Measurements from ENCODE around the gene TPM1. TPM values are rescaled to one million over a fixed set of nuclear protein-coding genes. Genes with fewer than 3 reads are reported as not detected.

The TPM1 gene
- total RNA-seq, 1 experiment from 2014 or later: 748 TPM

GRCh38 chr15:63008333-63009049, 34.1 kb upstream of the TPM1 start:
- no peak overlapping the region for H2BK15ac ChIP-seq (ENCODE audit: low read depth, low read length)
- no peak overlapping the region for H3K18ac ChIP-seq (ENCODE audit: insufficient read length, low read depth, low read length)
- H4K8ac ChIP-seq (replicated peaks; ENCODE audit: insufficient read length, low read depth, low read length): no peak overlapping the region
- WGBS (ENCODE audit: extremely low coverage, insufficient read length, low lambda C conversion rate): no CpG with 5 or more reads among the region's 6 CpGs
- H3K23ac ChIP-seq (ENCODE audit: insufficient read length, low read depth, low read length): no peak overlapping the region
- peaks cover 9 to 16% of the 10 kb centered on the region in 2 experiments for H3K9me3 Mint-ChIP-seq
- no peak overlapping the region for H4K91ac ChIP-seq (ENCODE audit: insufficient read length, low read depth, low read length)
- no peak overlapping the region for H2BK5ac ChIP-seq (ENCODE audit: insufficient read length, low read length)
- no peak overlapping the region for H3K56ac ChIP-seq (ENCODE audit: insufficient read length, low read depth, low read length)
- no peak overlapping the region for H3K14ac ChIP-seq (ENCODE audit: insufficient read depth, low read length)
- H3K9me3 ChIP-seq (ENCODE audit: control insufficient read depth, low read depth, low read length): no peaks in the 10 kb centered on the region
- peaks cover 2% of the 10 kb centered on the region for H3K27me3 Mint-ChIP-seq (ENCODE audit: low read depth)
- no peaks in the 10 kb centered on the region for H4K20me1 ChIP-seq (ENCODE audit: control insufficient read depth, insufficient read depth, insufficient read length)
- no peak overlapping the region for H2BK120ac ChIP-seq (ENCODE audit: low read depth, low read length, poor library complexity, severe bottlenecking)
- H3K4me1 Mint-ChIP-seq: peaks cover 24 to 28% of the 10 kb centered on the region in 2 experiments
- H3K4me2 ChIP-seq (ENCODE audit: insufficient read depth, insufficient read length, low read length): no peak overlapping the region
- H3K79me2 ChIP-seq (ENCODE audit: insufficient read depth, low read length): no peaks in the 10 kb centered on the region
- H3K27ac Mint-ChIP-seq: no peak overlapping the region
- no peak overlapping the region for H3T11ph ChIP-seq (ENCODE audit: low read length)
- no peaks in the 10 kb centered on the region for H3K23me2 ChIP-seq (ENCODE audit: insufficient read length, low read depth, low read length, poor library complexity, severe bottlenecking)
- peaks cover 0 to 17% (median 2%) of the 10 kb centered on the region in 3 experiments; a peak in 3 of 7 replicates for H3K36me3 Mint-ChIP-seq (ENCODE audit: insufficient read depth in 1 of 3, low read depth in 3 of 3)
- H2BK12ac ChIP-seq (ENCODE audit: insufficient read length, low read depth, low read length): no peak overlapping the region
- H2BK20ac ChIP-seq (ENCODE audit: low read depth, low read length, poor library complexity, severe bottlenecking): peak overlapping the region; percentile 34
- H4K5ac ChIP-seq (ENCODE audit: insufficient read length, low read depth, low read length): no peak overlapping the region
- peaks cover 3% of the 10 kb centered on the region; the same call in 1 of the 2 replicates for H3K4me1 ChIP-seq (ENCODE audit: insufficient read depth, low read length)
- H3K9ac ChIP-seq (ENCODE audit: extremely low read depth, insufficient read length, low read length): no peak overlapping the region
- H2AK5ac ChIP-seq (ENCODE audit: insufficient read length, low read length): no peak overlapping the region
- H3K27ac ChIP-seq (ENCODE audit: insufficient read length, low read depth, low read length): no peak overlapping the region
- no peak overlapping the region for H3K4ac ChIP-seq (ENCODE audit: low read depth, low read length)
- DNase-seq: no peak
- H3K79me1 ChIP-seq (ENCODE audit: insufficient read depth, low read depth, low read length, poor library complexity, severe bottlenecking): no peaks in the 10 kb centered on the region
- no peaks in the 10 kb centered on the region for H3K27me3 ChIP-seq (ENCODE audit: insufficient read depth, low read length)
- H2AFZ ChIP-seq (ENCODE audit: low read length): no peak overlapping the region
- H3K4me3 Mint-ChIP-seq: no peak overlapping the region
- TF ChIP-seq CTCF (conservative IDR thresholded peaks at IDR 0.05): no peak

All from H9 (cell line).